Subcutaneous preadipocyte (primary cell): Measurements from ENCODE around the gene CERCAM. TPM values are rescaled to one million over a fixed set of nuclear protein-coding genes. Genes with fewer than 3 reads are reported as not detected.

Source experiments
- total RNA-seq: library from RNA; depleted of rRNA; stranded (reverse); fragments of >200 nt; gene quantifications from 2 replicates; pipeline ENCODE4 v1.2.3, GENCODE V29; 2012

Gene CERCAM, protein sequence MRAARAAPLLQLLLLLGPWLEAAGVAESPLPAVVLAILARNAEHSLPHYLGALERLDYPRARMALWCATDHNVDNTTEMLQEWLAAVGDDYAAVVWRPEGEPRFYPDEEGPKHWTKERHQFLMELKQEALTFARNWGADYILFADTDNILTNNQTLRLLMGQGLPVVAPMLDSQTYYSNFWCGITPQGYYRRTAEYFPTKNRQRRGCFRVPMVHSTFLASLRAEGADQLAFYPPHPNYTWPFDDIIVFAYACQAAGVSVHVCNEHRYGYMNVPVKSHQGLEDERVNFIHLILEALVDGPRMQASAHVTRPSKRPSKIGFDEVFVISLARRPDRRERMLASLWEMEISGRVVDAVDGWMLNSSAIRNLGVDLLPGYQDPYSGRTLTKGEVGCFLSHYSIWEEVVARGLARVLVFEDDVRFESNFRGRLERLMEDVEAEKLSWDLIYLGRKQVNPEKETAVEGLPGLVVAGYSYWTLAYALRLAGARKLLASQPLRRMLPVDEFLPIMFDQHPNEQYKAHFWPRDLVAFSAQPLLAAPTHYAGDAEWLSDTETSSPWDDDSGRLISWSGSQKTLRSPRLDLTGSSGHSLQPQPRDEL
- total RNA-seq = 55.1 and 75.0 TPM in 2 replicates

DNA sequence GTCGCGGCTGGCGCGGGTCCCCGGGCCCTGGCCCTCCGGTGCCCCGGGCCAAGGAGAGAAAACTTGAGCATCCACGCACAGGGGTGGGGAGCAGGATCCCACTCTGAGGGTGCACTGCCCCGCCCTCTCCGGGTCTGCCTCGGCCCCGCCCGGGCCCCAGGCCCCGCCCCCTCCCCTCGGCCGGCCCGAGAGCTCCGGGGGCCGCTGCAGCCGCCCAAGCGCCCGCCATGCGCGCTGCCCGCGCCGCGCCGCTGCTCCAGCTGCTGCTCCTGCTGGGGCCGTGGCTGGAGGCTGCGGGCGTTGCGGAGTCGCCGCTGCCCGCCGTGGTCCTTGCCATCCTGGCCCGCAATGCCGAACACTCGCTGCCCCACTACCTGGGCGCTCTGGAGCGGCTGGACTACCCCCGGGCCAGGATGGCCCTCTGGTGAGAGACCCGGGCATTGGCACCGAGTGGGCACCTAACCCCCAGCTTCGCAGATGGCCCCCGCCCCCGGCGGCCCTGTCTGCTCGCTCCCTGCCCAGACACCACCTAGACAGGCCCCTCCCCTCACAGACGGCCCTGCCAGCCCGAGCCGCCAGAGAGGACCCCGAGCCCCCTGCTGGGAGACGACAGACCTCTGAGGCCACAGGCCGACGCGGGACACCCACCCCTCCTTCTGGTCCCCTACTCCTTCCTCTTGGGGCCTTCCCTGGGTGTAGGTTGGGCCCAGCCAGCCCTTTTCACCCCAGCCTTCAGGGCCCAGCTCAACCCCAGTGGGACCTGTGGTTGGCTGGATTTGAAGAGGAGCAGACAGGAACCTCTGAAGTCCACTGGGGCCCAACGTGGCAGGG lies at the start of gene CERCAM:
CERCAM (plus strand) TSS at position 207 of the 831 bp plus-strand sequence; CDS start at position 228, 21 bp downstream.

DNA sequence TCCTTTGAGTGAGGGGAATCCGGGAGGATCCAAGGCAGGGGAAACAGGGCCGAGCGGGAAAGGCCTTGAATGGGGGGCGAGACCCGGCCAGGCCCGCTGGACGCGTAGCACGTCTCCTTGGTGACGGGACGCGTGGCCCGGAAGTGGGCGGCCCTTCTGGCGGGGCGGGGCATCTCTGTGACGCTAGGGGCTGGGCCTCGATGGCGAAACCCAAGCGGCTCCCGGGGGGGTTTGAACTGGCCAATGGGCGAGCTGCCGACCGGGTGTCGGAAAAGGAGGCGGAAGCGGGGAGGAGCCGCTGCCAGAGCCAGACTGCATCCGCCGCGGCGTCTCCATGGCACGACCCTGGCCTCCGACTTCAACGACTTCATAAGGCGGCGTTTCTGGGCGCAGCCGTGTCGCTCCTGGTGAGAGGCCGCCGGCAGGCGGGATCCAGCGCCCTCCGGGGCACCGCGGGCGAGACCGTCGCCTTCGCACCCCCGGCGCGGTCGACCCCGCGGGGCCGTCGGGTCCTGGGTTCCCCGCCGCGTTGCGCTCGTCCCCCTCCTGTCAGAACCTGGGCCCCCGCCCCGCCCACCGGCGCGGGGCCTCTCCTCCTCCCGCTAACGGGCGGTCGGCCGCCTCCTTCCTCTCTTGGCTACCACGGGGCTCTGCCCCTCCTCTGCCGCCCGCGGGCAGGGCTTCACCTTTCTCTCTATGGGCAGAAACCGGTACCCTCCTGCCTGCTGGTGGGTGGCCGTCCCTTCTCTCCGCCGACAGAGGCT lies 35.4 kb downstream of the CERCAM start, which contains the start of gene ODF2:
ODF2 (plus strand) TSS at position 158 of the 764 bp plus-strand sequence; CDS start at position 244, 86 bp downstream.

Other genes starting within 250 kb of the CERCAM start
- 37.1 and 40.1 TPM in 2 replicates for gene CIZ1, start 229.3 kb upstream of the CERCAM start, total RNA-seq
- 23.1 and 45.6 TPM in 2 replicates for gene DNM1, start 217.5 kb upstream of the CERCAM start, total RNA-seq
- 61.4 and 70.2 TPM in 2 replicates for gene GOLGA2, start 144.8 kb upstream of the CERCAM start, total RNA-seq
- 19.5 and 23.1 TPM in 2 replicates for gene SWI5, start 144.6 kb upstream of the CERCAM start, total RNA-seq
- 21.7 and 26.2 TPM in 2 replicates for gene TRUB2, start 98.4 kb upstream of the CERCAM start, total RNA-seq
- 43.0 and 45.9 TPM in 2 replicates for gene COQ4, start 98.0 kb upstream of the CERCAM start, total RNA-seq
- gene SLC27A4, start 80.3 kb upstream of the CERCAM start, total RNA-seq = 22.8 and 29.9 TPM in 2 replicates
- gene URM1, start 49.5 kb upstream of the CERCAM start, total RNA-seq = 28.2 and 32.7 TPM in 2 replicates
- 41.5 and 55.9 TPM in 2 replicates for gene ODF2, start 35.1 kb downstream of the CERCAM start, total RNA-seq
- gene GLE1, start 83.9 kb downstream of the CERCAM start, total RNA-seq = 33.1 and 39.5 TPM in 2 replicates
- 283 and 383 TPM in 2 replicates for gene SPTAN1, start 131.7 kb downstream of the CERCAM start, total RNA-seq
- 62.1 and 83.9 TPM in 2 replicates for gene DYNC2I2, start 236.0 kb downstream of the CERCAM start, total RNA-seq